GM18909 (cell line): ENCODE measurements around the gene MAP3K2.

Experiments used
- ATAC-seq: cut with Tn5 transposase; IDR thresholded peaks from one replicate; pipeline ENCODE4 v1.9.1; 2021; ENCODE audit warnings: mild to moderate bottlenecking; ENCODE audit not compliant: unreplicated experiment, poor library complexity

The MAP3K2 gene

GRCh38 chr2:127387655-127388422, at the start of gene MAP3K2:
TSS of gene MAP3K2 (minus strand) at chr2:127387975. CDS start at chr2:127343129, 44,846 bp downstream.
- ATAC-seq: peak; percentile 81

DNA sequence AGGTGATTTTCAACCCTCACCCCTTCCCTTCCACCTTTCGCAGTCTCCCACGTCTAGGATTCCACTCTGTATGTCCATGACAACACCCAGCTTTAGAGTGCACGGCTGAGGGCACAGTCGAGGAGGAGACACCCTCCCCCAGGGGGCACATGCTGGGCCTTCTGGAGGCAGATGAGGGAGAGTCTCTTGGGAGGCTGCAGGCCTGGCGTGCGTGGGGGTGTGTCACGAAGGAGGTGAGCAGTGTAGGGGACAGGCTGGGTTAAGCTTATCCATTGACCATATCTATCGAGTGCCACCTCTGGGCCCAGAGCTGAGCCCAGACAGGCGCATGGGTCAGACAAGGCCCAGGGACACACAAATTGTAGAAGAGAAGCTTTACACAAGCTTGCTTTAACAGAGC, 49.3 kb upstream of the MAP3K2 start:
- no peak for ATAC-seq

GRCh38 chr2:127434515-127434914, 46.7 kb upstream of the MAP3K2 start:
- ATAC-seq: no peak

DNA sequence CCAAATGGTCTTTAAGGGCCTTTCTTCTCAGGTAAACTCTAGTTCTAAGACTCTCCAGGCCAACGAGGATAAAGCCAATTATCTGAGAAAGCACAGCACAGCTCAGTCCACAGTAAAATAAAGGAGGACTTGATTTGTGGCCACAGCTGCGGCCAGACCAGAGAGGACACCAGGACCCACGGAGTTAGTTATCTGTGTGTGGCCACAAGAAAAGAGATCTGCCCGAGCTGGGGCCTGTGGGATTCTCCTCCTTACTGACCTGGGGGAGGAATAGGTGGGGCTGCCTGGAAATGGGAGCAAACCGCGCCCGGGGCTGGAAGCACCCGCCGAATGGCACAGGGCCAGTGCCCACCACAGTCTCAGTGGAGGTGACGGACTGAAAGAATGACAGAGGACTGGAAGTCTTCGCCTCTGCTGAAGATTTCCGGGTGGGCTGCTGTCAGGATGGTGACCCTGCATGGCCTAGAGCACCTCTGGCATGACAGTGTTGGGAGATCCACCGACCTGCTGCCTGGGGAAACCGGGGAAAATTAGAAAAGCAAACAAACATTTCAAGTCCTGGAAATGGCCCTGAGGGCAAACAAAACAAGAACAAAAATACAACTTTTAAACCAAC, 43.7 kb upstream of the MAP3K2 start:
- no peak for ATAC-seq

DNA sequence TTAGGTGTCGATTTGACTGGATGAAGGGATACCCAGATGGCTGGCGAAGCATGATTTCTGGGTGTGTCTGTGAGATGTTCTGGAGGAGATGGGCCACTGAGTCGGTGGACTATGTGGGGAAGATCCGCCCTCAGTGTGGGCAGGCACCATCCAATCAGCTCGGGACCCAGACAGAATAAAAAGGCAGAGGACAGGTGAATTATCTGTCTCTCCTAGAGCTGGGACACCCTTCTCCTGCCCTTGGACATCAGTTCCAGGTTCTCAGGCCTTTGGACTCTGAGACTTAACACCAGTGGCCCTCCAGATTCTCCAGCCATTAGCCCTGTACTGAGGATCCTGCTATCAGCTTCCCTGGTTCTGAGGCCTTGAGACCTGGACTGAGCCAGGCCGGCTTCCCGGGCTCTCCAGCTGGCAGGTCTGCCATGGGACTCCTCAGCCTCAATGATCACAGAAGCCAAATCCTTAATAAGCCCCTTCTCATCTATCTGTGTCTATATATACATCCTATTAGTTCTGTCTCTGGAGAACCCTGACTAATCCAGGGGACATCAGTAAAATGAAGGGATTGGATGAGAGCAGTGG, 42.2 kb upstream of the MAP3K2 start:
- no peak for ATAC-seq

- ATAC-seq: no peak
These were observed 41.5 kb upstream of the MAP3K2 start for GRCh38 chr2:127429291-127429690.

GRCh38 chr2:127428815-127429109, 41.0 kb upstream of the MAP3K2 start:
- no peak for ATAC-seq

DNA sequence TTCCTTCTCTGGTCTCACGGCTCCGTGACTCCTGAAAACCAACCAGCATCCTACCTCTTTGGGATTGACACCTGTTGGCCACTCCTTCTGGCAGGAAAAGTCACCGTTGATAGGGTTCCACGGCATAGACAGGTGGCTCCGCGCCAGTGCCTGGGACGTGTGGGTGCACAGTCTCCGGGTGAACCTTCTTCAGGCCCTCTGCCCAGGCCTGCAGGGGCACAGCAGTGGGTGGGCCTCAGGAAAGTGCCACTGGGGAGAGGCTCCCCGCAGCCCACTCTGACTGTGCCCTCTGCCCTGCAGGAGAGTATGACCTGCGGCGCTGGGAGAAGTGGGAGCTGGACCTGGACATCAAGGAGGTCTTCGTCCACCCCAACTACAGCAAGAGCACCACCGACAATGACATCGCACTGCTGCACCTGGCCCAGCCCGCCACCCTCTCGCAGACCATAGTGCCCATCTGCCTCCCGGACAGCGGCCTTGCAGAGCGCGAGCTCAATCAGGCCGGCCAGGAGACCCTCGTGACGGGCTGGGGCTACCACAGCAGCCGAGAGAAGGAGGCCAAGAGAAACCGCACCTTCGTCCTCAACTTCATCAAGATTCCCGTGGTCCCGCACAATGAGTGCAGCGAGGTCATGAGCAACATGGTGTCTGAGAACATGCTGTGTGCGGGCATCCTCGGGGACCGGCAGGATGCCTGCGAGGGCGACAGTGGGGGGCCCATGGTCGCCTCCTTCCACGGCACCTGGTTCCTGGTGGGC, 40.5 kb upstream of the MAP3K2 start:
- no peak for ATAC-seq

DNA sequence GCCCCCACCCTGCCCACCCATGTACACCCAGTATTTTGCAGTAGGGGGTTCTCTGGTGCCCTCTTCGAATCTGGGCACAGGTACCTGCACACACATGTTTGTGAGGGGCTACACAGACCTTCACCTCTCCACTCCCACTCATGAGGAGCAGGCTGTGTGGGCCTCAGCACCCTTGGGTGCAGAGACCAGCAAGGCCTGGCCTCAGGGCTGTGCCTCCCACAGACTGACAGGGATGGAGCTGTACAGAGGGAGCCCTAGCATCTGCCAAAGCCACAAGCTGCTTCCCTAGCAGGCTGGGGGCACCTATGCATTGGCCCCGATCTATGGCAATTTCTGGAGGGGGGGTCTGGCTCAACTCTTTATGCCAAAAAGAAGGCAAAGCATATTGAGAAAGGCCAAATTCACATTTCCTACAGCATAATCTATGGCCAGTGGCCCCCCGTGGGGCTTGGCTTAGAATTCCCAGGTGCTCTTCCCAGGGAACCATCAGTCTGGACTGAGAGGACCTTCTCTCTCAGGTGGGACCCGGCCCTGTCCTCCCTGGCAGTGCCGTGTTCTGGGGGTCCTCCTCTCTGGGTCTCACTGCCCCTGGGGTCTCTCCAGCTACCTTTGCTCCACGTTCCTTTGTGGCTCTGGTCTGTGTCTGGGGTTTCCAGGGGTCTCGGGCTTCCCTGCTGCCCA, 39.7 kb upstream of the MAP3K2 start:
- no peak for ATAC-seq

DNA sequence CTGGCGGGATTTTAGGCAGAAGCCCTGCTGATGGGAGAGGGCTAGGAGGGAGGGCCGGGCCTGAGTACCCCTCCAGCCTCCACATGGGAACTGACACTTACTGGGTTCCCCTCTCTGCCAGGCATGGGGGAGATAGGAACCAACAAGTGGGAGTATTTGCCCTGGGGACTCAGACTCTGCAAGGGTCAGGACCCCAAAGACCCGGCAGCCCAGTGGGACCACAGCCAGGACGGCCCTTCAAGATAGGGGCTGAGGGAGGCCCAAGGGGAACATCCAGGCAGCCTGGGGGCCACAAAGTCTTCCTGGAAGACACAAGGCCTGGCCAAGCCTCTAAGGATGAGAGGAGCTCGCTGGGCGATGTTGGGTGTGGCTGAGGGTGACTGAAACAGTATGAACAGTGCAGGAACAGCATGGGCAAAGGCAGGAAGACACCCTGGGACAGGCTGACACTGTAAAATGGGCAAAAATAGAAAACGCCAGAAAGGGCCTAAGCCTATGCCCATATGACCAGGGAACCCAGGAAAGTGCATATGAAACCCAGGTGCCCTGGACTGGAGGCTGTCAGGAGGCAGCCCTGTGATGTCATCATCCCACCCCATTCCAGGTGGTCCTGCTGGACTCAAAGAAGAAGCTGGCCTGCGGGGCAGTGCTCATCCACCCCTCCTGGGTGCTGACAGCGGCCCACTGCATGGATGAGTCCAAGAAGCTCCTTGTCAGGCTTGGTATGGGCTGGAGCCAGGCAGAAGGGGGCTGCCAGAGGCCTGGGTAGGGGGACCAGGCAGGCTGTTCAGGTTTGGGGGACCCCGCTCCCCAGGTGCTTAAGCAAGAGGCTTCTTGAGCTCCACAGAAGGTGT, 39.0 kb upstream of the MAP3K2 start:
- ATAC-seq: no peak

GRCh38 chr2:127425540-127426490, 38.0 kb upstream of the MAP3K2 start:
- ATAC-seq: no peak

DNA sequence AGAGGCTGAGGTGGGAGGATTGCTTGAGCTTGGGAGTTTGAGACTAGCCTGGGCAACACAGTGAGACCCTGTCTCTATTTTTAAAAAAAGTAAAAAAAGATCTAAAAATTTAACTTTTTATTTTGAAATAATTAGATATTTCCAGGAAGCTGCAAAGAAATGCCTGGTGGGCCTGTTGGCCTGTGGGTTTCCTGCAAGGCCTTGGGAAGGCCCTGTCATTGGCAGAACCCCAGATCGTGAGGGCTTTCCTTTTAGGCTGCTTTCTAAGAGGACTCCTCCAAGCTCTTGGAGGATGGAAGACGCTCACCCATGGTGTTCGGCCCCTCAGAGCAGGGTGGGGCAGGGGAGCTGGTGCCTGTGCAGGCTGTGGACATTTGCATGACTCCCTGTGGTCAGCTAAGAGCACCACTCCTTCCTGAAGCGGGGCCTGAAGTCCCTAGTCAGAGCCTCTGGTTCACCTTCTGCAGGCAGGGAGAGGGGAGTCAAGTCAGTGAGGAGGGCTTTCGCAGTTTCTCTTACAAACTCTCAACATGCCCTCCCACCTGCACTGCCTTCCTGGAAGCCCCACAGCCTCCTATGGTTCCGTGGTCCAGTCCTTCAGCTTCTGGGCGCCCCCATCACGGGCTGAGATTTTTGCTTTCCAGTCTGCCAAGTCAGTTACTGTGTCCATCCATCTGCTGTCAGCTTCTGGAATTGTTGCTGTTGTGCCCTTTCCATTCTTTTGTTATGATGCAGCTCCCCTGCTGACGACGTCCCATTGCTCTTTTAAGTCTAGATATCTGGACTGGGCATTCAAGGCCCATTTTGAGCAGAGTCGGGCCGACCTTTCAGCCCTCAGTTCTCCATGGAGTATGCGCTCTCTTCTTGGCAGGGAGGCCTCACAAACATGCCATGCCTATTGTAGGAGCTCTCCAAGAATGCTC, 37.1 kb upstream of the MAP3K2 start:
- ATAC-seq: no peak

GRCh38 chr2:127423880-127424279, 36.1 kb upstream of the MAP3K2 start:
- ATAC-seq: no peak

- no peak for ATAC-seq
These were observed 35.7 kb upstream of the MAP3K2 start for GRCh38 chr2:127423478-127423843.

- ATAC-seq: no peak
These were observed 35.0 kb upstream of the MAP3K2 start for GRCh38 chr2:127422559-127423477.

DNA sequence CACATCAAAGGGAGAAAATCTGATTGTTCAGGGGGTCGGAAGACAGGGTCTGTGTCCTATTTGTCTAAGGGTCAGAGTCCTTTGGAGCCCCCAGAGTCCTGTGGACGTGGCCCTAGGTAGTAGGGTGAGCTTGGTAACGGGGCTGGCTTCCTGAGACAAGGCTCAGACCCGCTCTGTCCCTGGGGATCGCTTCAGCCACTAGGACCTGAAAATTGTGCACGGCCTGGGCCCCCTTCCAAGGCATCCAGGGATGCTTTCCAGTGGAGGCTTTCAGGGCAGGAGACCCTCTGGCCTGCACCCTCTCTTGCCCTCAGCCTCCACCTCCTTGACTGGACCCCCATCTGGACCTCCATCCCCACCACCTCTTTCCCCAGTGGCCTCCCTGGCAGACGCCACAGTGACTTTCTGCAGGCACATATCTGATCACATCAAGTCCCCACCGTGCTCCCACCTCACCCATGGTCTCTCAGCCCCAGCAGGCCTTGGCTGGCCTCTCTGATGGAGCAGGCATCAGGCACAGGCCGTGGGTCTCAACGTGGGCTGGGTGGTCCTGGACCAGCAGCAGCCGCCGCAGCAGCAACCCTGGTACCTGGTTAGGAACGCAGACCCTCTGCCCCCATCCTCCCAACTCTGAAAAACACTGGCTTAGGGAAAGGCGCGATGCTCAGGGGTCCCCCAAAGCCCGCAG, 34.2 kb upstream of the MAP3K2 start:
- no peak for ATAC-seq
